H9 (cell line): ENCODE results near the gene ZNF354C. TPM values are rescaled to one million over a fixed set of nuclear protein-coding genes. Genes with fewer than 3 reads are reported as not detected.

Source experiments
- DNase-seq: peaks from one replicate; pipeline ENCODE4 v3.0.0-alpha.2; 2017
- H2AFZ ChIP-seq: one replicate; pipeline ENCODE4 v1.6.1; 2013; ENCODE audit warnings: mild to moderate bottlenecking, low read length, control low read depth, moderate library complexity
- H2AK5ac ChIP-seq: 2 replicates; pipeline ENCODE4 v1.6.1; 2013; ENCODE audit warnings: low read length, control low read depth, mixed read lengths; ENCODE audit not compliant: insufficient read length
- H2BK120ac ChIP-seq: one replicate; pipeline ENCODE4 v1.6.1; 2013; ENCODE audit warnings: low read depth, mild to moderate bottlenecking, low read length, control low read depth, inconsistent platforms; ENCODE audit not compliant: poor library complexity, severe bottlenecking
- H2BK12ac ChIP-seq: 2 replicates; pipeline ENCODE4 v1.6.1; 2013; ENCODE audit warnings: low read length, control low read depth, mixed read lengths, low read depth; ENCODE audit not compliant: insufficient read length
- H2BK15ac ChIP-seq: 2 replicates; pipeline ENCODE4 v1.6.1; 2013; ENCODE audit warnings: low read depth, low read length, control low read depth
- H2BK20ac ChIP-seq: one replicate; pipeline ENCODE4 v1.6.1; 2013; ENCODE audit warnings: low read depth, mild to moderate bottlenecking, low read length, control low read depth, inconsistent platforms; ENCODE audit not compliant: poor library complexity, severe bottlenecking
- H2BK5ac ChIP-seq: 2 replicates; pipeline ENCODE4 v1.6.1; 2013; ENCODE audit warnings: low read length, control low read depth, mixed read lengths; ENCODE audit not compliant: insufficient read length
- H3K14ac ChIP-seq: 2 replicates; pipeline ENCODE4 v1.6.1; 2013; ENCODE audit warnings: low read length, control low read depth; ENCODE audit not compliant: insufficient read depth
- H3K18ac ChIP-seq: 2 replicates; pipeline ENCODE4 v1.6.1; 2013; ENCODE audit warnings: low read depth, mild to moderate bottlenecking, mixed read lengths, low read length, control low read depth; ENCODE audit not compliant: insufficient read length
- H3K23ac ChIP-seq: 2 replicates; pipeline ENCODE4 v1.6.1; 2013; ENCODE audit warnings: low read length, control low read depth, mixed read lengths, low read depth; ENCODE audit not compliant: insufficient read length
- H3K23me2 ChIP-seq: 2 replicates; pipeline ENCODE4 v1.6.1; 2013; ENCODE audit warnings: low read depth, mild to moderate bottlenecking, mixed read lengths, low read length, control low read depth; ENCODE audit not compliant: insufficient read length, poor library complexity, severe bottlenecking
- H3K27ac ChIP-seq: 2 replicates; pipeline ENCODE4 v1.5.1; 2013; ENCODE audit warnings: low read length, control low read depth, mixed read lengths, low read depth; ENCODE audit not compliant: insufficient read length
- H3K27me3 ChIP-seq: 2 replicates; pipeline ENCODE4 v1.6.1; 2013; ENCODE audit warnings: low read length, control low read depth, inconsistent platforms; ENCODE audit not compliant: insufficient read depth
- H3K4ac ChIP-seq: 2 replicates; pipeline ENCODE4 v1.6.1; 2013; ENCODE audit warnings: low read depth, mild to moderate bottlenecking, control low read depth, inconsistent platforms, low read length, moderate library complexity
- H3K4me1 ChIP-seq: 2 replicates; pipeline ENCODE4 v1.6.1; 2013; ENCODE audit warnings: low read length, control low read depth, inconsistent platforms; ENCODE audit not compliant: insufficient read depth
- H3K4me2 ChIP-seq: 2 replicates; pipeline ENCODE4 v1.6.1; 2013; ENCODE audit warnings: low read length, control low read depth, mixed read lengths; ENCODE audit not compliant: insufficient read length, insufficient read depth
- H3K56ac ChIP-seq: 2 replicates; pipeline ENCODE4 v1.6.1; 2013; ENCODE audit warnings: low read depth, mild to moderate bottlenecking, mixed read lengths, low read length, control low read depth; ENCODE audit not compliant: insufficient read length
- H3K79me1 ChIP-seq: 2 replicates; pipeline ENCODE4 v1.6.1; 2013; ENCODE audit warnings: low read depth, mild to moderate bottlenecking, moderate library complexity, low read length, control low read depth, inconsistent platforms; ENCODE audit not compliant: insufficient read depth, poor library complexity, severe bottlenecking
- H3K79me2 ChIP-seq: 2 replicates; pipeline ENCODE4 v1.6.1; 2013; ENCODE audit warnings: low read length, control low read depth, inconsistent platforms; ENCODE audit not compliant: insufficient read depth
- H3K9ac ChIP-seq: 2 replicates; pipeline ENCODE4 v1.6.1; 2013; ENCODE audit warnings: low read length, control low read depth, mixed read lengths; ENCODE audit not compliant: insufficient read length; ENCODE audit errors: extremely low read depth
- H3K9me3 ChIP-seq: one replicate; pipeline ENCODE4 v1.6.1; 2013; ENCODE audit warnings: low read depth, low read length, inconsistent platforms; ENCODE audit not compliant: control insufficient read depth
- H3T11ph ChIP-seq: one replicate; pipeline ENCODE4 v1.6.1; 2013; ENCODE audit warnings: mild to moderate bottlenecking, low read length, control low read depth, inconsistent platforms
- H4K20me1 ChIP-seq: one replicate; pipeline ENCODE4 v1.6.1; 2013; ENCODE audit not compliant: control insufficient read depth, insufficient read length, insufficient read depth
- H4K5ac ChIP-seq: 2 replicates; pipeline ENCODE4 v1.6.1; 2013; ENCODE audit warnings: low read depth, mild to moderate bottlenecking, mixed read lengths, low read length, control low read depth; ENCODE audit not compliant: insufficient read length
- H4K8ac ChIP-seq: replicated peaks from 2 replicates; pipeline ENCODE4 v1.6.1; 2013; ENCODE audit warnings: low read length, control low read depth, mixed read lengths, low read depth; ENCODE audit not compliant: insufficient read length
- H4K91ac ChIP-seq: 2 replicates; pipeline ENCODE4 v1.6.1; 2013; ENCODE audit warnings: low read depth, mild to moderate bottlenecking, moderate library complexity, mixed read lengths, low read length, control low read depth; ENCODE audit not compliant: insufficient read length
- H3K27ac Mint-ChIP-seq, 3 experiments: 2 replicates in 2 of 3; 3 replicates in 1 of 3; pipeline ENCODE4 v1.8.0; 2020 to 2021; ENCODE audit warnings: mixed read lengths in 3 of 3, mild to moderate bottlenecking in 1 of 3, moderate library complexity in 1 of 3
- H3K27me3 Mint-ChIP-seq: 2 replicates; pipeline ENCODE4 v1.8.0; 2021; ENCODE audit warnings: low read depth, mild to moderate bottlenecking, moderate library complexity, mixed read lengths
- H3K36me3 Mint-ChIP-seq, 3 experiments: 2 replicates in 2 of 3; 3 replicates in 1 of 3; pipeline ENCODE4 v1.8.0; 2020 to 2021; ENCODE audit warnings: low read depth in 3 of 3, mixed read lengths in 3 of 3; ENCODE audit not compliant: insufficient read depth in 1 of 3
- H3K4me1 Mint-ChIP-seq, 2 experiments: 2 replicates each; pipeline ENCODE4 v1.8.0; 2020; ENCODE audit warnings: mixed read lengths in 2 of 2
- H3K4me3 Mint-ChIP-seq, 2 experiments: 2 replicates in 1 of 2; 3 replicates in 1 of 2; pipeline ENCODE4 v1.8.0; 2020 to 2021; ENCODE audit warnings: mild to moderate bottlenecking in 2 of 2, mixed read lengths in 2 of 2, moderate library complexity in 1 of 2
- H3K9me3 Mint-ChIP-seq, 2 experiments: 2 replicates in 1 of 2; 3 replicates in 1 of 2; pipeline ENCODE4 v1.8.0; 2020; ENCODE audit warnings: mild to moderate bottlenecking in 2 of 2, mixed read lengths in 2 of 2, moderate library complexity in 1 of 2
- CTCF ChIP-seq: fragments of 200-600 bp; sonication (generic); conservative IDR thresholded peaks from 3 replicates; pipeline ENCODE4 v1.8.0; 2021; ENCODE audit warnings: antibody characterized with exemption, mild to moderate bottlenecking
- WGBS: extraction: QIAGEN DNeasy Blood & Tissue Kit; methylation state at CpG from one replicate; pipeline ENCODE4 v1.1.7; 2013; ENCODE audit warnings: missing lambda C conversion rate, low lambda C conversion rate, mixed read lengths; ENCODE audit not compliant: insufficient read length; ENCODE audit errors: extremely low coverage; 5-methylcytosine and 5-hydroxymethylcytosine counted together
- total RNA-seq: library from RNA; stranded (reverse); gene quantifications from 2 replicates; pipeline ENCODE4 v1.2.1, GENCODE V29; 2021

ZNF354C gene
- total RNA-seq, 1 experiment from 2014 or later: 5.4 TPM

GRCh38 chr5:179132586-179133355 is 72.6 kb downstream of the ZNF354C start:
- Histone ChIP-seq H3T11ph (no peak overlapping the region), H3K18ac (no peak overlapping the region), H4K91ac (no peak overlapping the region), H3K27me3 (no peaks in the 10 kb centered on the region), H3K23me2 (no peaks in the 10 kb centered on the region), H2AFZ (no peak overlapping the region), H3K14ac (no peak overlapping the region), H2BK12ac (no peak overlapping the region), H4K20me1 (no peaks in the 10 kb centered on the region), H2AK5ac (no peak overlapping the region), H3K4ac (no peak overlapping the region), H2BK120ac (no peak overlapping the region), H2BK20ac (no peak overlapping the region), H2BK5ac (no peak overlapping the region), H3K9ac (no peak overlapping the region), H3K56ac (no peak overlapping the region), H3K23ac (no peak overlapping the region), H3K79me2 (no peaks in the 10 kb centered on the region), H2BK15ac (no peak overlapping the region), H3K27ac (no peak overlapping the region), H3K9me3 (no peaks in the 10 kb centered on the region), H3K79me1 (no peaks in the 10 kb centered on the region), H3K4me1 (no peaks in the 10 kb centered on the region), H4K5ac (no peak overlapping the region), H4K8ac (no peak overlapping the region), H3K4me2 (no peak overlapping the region)
- peaks cover 9 to 50% of the 10 kb centered on the region in 2 experiments for H3K9me3 Mint-ChIP-seq
- H3K4me3 Mint-ChIP-seq: peak overlapping the region in 1 of 2 experiments; percentile 53; a peak in 2 of 5 replicates
- WGBS: no CpG with 5 or more reads among the region's 23 CpGs
- no peaks in the 10 kb centered on the region for H3K4me1 Mint-ChIP-seq
- peaks cover 2 to 32% (median 6%) of the 10 kb centered on the region in 3 experiments; a peak in 6 of 7 replicates for H3K36me3 Mint-ChIP-seq
- H3K27me3 Mint-ChIP-seq: no peaks in the 10 kb centered on the region
- TF ChIP-seq CTCF: 0 out of 3 replicates have a peak, but pooled peaks have one; percentile 10
- H3K27ac Mint-ChIP-seq: no peak overlapping the region; a peak in 1 of 7 replicates
- DNase-seq: no peak

Other genes with a start within 250 kb of the ZNF354C start
- 20.1 and 20.6 TPM in 2 replicates for gene ZNF354B, start 200.4 kb upstream of the ZNF354C start, total RNA-seq
- gene ZFP2, start 164.5 kb upstream of the ZNF354C start, total RNA-seq: 0.37 and 0.52 TPM in 2 replicates
- gene ZNF454, start 119.2 kb upstream of the ZNF354C start, total RNA-seq: not detected in 2 replicates
- gene GRM6, start 65.1 kb upstream of the ZNF354C start, total RNA-seq: not detected in 2 replicates
- gene ZNF879, start 36.6 kb upstream of the ZNF354C start, total RNA-seq: 5.4 and 6.4 TPM in 2 replicates